Endothelial cell of hepatic sinusoid (primary cell): ENCODE data around the gene RSPO3.
"Not testable (repeated sequence)": the region's sequence is repeated elsewhere in the genome, so short reads cannot be mapped to it uniquely, and the experiment has no call there.

Source experiments
- in situ Hi-C: cut with HindIII; loops from 2 replicates; pipeline ENCODE4 v1.10.0; 2017; ENCODE audit warnings: low sequenced_read_pairs

RSPO3 gene, protein sequence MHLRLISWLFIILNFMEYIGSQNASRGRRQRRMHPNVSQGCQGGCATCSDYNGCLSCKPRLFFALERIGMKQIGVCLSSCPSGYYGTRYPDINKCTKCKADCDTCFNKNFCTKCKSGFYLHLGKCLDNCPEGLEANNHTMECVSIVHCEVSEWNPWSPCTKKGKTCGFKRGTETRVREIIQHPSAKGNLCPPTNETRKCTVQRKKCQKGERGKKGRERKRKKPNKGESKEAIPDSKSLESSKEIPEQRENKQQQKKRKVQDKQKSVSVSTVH

DNA sequence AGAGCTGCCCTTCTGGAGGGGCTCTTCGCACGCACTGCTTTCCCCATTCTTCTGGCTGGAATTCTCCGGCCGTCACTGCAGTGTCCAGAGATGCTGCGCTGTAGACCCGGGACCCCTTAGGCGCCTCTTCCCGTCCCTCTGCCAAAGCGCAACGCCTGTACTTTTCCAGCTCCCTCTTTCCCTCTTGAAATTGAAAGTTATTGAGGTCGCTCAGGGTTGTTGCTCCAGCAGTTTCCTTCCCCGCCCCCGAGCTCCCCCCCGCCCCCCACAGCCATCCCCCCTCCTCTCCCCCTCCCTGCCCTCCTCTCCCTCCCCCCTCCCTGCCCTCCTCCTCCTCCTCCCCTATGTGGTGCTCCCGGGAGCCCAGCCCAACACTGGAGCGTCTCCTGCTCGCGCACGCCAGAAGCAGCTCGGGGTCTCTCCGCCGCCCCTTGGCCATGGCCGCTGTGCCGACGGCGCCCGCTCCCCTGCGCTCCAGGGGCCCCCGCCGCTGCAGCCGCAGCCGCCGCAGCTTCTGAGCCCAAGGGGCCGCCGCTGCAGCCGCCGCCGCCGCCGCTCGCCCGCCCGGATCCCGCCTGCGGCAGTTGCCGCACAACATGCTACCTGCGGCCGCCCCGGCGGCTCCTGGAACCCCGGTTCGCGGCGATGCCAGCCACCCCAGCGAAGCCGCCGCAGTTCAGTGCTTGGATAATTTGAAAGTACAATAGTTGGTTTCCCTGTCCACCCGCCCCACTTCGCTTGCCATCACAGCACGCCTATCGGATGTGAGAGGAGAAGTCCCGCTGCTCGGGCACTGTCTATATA, at the start of gene RSPO3:
RSPO3 (plus strand) TSS at position 374 of the 804 bp plus-strand sequence. CDS start 522 bp downstream, outside the sequence.
- in situ Hi-C loops: no loop called here

DNA sequence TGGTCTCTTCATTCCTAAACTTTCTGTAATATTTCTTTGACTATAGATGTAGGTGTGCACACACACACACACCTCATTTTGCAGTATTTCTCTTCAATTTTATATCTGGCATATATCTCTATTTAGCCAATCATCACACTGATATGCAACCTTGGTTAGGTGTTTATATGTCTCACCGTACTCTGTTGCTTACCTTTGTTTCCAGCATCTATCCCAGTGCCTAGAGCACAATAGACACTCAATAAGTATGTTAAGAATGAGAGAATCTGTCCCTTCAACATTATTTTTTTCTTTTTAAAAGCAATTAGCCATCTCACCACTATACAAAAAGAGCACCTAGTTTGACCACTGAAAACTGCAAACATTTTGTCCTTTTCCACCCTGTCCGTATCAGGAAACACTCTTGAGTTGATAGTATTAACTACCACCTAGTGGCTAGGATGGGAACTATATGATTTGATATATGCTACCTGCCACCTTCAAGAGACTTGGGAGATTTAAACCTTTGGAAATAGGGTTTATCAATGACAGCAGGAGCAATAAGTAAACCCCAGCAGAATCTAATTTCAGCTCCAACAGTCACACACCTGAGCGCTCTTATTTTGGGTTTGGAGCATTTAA, 48.7 kb upstream of the RSPO3 start:
- in situ Hi-C loops: loop anchor here (10.0 kb wide), 1 partner anchor 265 kb away; no protein-coding TSS in a partner anchor

DNA sequence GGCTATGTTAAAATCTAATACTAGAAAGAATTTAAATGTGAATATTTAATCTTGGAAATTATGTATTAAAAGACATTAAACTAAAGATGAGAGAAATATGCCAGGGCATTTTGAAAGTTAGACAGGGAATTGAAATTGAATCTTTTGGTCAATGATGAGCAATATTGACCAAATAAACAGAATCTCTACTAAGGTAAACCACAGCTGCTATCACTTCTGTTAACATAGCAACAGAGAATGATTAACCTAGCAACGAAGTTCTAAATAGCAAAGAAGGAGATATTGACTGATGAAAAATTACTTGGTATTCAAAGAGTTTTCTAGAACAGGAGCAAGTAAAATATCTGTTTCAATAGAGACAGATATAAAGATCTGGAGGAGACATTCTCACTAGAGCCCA, 45.2 kb upstream of the RSPO3 start:
- in situ Hi-C loops: no loop called here

DNA sequence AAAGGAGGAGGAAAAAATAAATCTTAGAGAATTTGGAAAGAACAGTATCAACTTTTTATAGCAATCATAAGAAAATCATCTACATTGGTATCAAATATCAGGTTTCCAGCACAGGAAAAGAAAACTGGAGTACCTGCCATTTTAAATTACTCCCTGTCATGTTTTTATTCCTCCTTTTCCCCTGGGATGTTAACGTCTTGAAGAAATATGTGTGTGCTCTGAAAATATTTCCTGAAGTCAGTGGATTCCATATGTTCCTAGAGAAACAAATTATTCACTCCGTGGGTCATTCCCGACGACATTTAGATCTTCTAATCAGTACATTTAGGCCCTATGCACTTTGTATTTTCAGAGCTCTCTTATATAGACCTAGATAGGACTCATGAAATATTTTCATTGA, 42.0 kb upstream of the RSPO3 start:
- in situ Hi-C loops: no loop called here

DNA sequence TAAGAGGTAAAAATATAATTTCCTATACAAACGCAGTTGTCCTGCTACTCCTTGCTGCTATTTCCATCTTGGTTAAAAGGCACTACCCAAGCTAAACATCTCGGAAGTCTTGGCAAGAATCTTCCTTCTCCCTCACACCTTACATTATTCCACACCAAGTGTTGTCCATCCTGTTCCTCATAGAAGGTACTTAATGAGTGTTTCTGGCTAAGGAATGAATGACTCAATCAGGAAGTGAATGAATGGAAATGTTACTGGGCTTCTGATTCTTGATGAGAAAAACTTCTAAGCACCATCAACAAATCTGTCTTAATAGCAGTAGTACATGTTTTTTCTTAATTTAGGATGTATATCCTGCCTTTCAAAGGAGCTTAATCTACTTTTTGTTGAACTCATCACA, 40.6 kb upstream of the RSPO3 start:
- in situ Hi-C loops: no loop called here

DNA sequence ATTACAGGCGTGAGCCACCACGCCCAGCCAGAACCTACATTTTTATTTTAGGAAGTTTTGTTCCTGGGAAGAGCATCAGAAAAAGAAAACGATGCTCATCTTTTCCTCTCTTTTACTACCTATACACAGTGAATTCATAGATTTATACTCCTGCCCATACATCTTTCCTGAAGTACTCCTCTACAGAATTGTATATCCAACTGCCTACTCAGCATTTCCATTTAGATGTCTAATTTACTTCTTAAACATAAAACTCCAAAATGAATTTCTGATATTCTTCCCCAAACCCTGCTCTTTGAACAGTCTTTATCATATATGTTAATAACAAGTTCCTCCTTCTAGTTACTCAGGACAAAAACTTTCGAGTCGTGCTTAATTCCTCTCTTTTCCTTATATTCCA, 39.8 kb upstream of the RSPO3 start:
- in situ Hi-C loops: no loop called here

DNA sequence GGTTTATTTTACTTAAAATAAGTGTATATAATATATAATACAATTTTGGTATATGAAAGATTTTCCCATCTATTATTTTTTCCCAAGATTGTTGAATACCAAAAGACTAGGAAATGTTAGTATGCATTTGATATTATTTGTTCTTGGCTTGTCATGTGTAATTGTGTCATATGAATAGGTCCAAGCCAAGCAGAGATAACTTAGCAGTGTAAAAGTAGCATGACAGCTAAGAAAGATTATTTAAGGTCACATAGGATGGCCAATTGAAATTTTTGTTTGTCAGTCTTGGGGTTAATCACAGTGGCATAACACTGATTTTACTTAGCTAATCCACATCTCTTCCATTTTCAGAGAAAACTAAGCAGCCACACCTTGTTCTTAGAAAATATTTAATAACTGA, 38.8 kb upstream of the RSPO3 start:
- in situ Hi-C loops: no loop called here

DNA sequence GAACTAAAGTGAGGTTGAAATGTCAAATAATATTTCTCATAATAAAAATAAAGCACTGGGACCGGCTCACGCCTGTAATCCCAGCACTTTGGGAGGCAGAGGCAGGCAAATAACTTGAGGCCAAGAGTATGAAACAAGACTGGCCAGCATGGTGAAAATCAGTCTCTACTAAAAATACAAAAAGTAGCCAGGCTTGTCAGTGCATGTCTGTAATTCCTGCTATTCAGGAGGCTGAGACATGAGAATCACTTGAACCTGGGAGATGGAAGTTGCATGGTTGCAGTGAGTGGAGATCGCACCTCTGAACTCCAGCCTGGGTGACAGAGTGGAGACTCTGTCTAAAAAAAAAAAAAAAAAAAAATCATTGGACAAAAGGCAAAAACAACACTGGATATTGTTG, 38.4 kb upstream of the RSPO3 start:
- in situ Hi-C loops: no loop called here

DNA sequence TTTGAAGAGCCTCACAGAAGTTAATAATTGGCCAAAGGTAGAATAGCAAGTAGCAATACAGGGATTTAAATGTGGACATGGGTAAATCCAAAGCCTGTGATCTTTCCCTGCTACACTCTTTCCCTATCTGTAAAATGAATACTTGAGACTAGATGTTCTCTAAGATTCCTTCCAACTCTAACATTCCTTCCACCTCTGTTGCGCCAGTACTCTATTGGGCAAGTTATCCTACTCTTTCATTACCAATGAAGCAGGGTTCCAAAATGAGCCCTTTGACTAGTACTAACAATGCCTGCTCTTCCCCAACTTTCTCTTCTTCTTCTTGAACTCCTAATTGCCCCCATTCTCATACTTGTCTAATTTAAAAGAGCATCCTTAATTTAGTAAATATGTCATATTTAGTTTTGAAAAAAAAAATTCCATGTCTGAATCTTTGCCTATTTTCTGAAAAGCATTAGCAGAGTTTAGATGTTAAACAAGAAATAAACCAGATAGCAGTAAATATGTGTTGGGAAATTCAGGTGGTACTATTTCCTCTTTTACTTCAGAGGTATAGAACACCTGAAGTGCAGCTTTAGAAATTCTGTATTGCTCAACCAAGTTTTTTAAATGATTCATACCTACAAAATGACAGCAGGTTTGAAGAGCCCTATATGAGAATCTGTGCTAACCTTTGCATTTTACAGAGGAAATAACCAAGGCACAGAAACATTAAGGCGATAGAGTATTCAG, 35.1 kb upstream of the RSPO3 start:
- in situ Hi-C loops: no loop called here

DNA sequence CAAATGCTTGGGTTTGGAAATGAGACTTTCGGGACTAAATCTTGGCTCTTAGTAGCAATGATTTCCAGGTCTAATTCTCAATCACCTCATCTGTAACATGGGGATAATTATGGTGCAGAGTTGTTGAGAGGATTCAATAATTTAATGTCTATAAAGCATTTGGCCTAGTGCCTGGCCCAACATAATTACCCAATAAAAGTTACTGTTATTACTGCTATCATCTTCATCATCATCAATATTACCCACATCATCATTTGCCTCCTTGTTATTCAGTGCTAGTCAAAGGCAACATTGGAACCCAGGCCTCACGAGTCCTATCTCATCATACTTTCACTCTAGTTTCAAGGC, 34.5 kb upstream of the RSPO3 start:
- in situ Hi-C loops: no loop called here

DNA sequence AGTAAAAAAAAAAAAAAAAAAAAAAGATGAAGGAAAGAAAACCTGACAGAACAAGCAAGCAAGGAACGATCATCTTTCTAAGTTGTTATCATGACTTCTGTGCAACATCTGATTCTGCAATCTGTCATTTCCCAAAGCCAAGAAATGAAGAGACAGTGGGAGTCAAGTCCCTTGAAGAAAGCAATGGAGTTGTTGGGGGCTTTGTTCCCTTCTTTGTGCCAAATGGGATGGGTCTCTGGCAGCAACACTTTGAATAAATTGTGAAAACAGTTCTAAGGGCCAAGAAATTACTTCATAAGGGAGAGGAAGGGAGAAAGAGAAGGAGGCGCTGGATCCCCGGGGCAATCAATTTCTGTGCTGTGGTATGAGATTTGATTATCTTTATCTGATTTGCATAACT, 33.3 kb upstream of the RSPO3 start:
- in situ Hi-C loops: no loop called here

DNA sequence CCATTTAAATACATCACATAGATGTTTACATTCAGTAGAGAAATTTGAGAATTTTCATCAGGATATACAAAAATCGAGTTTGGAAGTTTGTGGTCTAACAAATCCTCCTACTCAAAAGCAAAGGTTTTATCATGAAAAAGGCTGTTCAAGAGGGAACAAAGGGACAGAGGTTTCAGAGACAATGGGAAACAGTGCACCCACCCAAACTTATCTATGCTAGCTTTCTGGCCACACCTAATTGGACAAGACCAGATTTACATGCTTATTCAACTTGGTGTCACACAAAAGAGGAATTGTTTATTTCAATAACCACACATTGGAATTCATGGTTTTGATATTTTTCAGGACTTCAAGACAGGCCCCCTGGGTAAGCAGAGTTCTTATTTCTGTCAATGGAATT, 28.4 kb upstream of the RSPO3 start:
- in situ Hi-C loops: no loop called here

DNA sequence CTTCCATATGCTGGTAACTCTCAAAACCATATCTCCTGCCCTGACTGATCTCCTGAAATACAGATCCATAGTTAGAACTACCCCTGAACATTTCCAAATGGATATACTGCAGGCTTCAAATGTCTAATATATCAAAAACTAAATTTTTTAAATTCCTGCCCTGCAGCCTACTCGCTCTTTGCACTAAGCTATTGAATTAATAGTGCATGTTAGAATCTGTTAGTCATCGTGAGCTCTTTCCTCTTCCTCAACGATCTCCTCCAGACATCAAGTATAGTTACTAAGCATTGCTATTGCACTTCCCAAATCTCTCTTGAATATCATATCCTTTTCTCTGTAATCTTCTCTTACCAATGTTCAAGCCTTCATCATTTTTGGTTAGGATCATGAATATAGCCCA, 26.0 kb upstream of the RSPO3 start:
- in situ Hi-C loops: no loop called here

DNA sequence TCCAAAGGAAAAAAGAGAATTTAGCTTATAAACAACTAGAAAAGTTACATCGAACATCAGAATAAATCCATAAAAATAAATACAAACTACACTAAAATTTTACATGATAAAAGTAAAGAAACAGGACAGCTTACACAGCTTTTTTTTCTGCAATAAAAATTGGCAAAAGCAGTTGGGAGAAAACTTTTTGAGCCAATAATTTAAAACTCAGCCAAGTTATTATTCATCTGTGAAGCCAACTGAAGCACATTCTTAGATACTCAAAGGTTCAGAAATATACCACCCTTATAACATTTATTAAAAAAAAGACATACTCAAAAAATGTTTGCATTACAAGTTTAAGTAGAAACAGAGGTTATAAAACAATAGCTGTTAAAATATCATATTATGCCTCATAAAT, 23.7 kb upstream of the RSPO3 start:
- in situ Hi-C loops: no loop called here

DNA sequence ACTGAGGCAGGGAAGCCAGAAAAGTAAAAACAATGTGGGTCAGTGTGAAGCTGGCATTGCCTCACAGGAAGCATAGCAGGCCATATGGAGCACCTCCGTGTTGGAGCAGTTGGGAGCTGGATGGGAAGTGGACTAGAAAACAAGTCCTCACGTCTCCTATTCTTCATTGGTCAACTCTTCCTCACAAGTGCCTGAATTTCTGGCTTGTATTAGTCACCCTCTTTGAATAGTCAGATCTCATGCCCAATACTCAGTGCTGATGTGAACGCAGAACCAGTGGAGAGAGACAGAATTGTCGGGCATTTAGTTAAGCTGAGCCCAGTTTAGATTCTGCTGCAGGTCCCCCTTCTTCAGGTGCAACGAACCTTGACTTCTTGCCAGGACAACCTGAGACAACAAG, 22.3 kb upstream of the RSPO3 start:
- in situ Hi-C loops: no loop called here

DNA sequence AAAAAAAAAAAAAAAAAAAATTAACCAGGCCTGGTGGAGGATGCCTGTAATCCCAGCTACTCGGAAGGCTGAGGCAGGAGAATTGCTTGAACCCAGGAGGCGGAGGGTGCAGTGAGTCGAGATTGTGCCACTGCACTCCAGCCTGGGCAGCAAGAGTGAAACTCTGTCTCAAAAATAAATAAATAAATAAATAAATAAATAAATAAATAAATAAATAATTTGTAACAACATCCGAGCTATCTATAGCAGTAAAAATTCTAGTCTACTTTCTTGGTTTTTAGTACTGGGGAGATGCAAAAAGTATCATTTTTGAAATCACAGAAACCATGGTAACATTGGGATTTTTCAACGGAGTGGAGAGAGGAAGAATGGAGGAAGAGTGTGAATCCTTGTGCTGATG, 21.0 kb upstream of the RSPO3 start:
- in situ Hi-C loops: not testable (repeated sequence)

DNA sequence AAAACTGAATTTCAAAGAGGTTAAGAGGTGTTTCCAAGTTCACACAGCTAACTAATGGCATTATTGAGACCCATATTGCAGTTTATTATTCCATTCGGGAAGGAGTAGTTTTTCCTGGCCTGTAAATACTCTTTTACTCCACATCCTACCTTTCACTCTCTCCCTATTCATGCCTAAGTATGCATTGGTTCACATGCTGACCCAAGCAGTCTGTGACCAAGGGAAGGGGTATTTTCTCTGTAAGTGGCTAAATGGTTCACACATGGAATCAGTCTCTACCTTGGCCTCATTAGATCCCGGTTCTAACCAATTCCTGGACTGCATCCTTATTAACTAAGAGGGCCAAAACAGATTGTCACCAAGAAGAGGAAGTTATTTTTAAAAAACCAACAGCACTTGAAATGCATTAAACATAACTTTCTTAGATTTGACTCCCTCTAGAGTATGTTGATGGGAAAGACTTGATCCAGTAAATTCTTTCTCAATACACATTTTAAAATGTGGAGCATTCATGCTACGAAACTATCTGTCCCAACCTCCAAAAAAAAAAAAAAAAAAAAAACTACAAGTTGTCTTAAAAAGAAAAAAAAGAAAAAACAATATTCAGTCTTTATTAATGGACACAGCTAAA, 17.8 kb upstream of the RSPO3 start:
- in situ Hi-C loops: no loop called here

DNA sequence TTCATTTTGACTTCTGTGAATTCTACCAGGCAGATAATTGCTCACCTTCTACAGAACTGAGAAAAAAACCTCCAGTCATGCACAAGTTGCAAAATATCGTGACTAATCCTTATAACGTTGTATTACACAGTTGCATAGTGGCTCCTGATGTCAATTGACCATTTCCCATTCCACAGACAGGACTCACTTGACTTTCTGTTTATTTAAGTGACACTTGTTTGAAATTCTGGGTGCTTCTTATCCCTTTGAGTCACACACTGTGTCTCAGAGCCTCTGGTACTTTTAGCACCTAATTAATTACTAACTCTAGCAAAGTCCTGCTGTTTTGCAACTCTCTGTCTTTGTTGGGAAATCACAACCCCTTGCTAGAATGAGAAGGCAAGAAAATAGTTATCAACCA, 16.2 kb upstream of the RSPO3 start:
- in situ Hi-C loops: no loop called here

DNA sequence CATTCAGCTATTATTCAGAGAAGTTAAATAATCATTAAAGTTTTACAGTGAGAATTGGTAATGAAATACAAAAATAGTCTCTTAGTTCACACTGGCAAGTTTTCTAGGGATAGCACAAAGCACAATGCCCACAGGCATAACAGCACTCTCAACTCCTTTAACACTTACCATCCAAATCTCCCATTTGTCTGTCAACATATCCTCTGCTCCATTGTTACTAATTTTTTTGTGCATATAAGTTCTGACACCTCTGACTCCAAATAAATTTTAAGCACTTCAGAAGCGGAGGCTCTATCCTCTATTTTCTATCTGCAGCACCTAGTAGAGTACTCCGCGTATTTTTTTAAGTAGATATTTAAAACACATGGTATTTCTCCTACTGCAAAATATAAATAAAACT, 15.6 kb upstream of the RSPO3 start:
- in situ Hi-C loops: no loop called here

DNA sequence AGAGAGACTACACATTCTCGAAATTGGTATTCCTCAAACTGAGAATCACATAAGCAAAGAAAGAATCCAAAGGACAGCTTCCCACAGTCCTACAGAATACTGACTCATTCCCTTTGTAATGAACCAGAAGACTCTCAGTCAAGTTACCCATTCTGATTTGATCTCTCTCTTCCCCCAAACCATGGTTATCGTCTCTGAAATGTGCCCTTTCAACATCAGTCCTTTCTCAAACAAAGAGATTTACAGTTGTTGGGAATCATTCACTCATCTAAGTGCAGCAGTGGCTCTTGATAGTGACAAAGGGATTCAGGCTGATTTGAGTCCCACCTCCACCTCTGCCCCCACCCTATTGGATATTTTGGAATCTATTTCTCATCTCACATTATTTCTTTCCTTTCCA, 15.0 kb upstream of the RSPO3 start:
- in situ Hi-C loops: no loop called here

DNA sequence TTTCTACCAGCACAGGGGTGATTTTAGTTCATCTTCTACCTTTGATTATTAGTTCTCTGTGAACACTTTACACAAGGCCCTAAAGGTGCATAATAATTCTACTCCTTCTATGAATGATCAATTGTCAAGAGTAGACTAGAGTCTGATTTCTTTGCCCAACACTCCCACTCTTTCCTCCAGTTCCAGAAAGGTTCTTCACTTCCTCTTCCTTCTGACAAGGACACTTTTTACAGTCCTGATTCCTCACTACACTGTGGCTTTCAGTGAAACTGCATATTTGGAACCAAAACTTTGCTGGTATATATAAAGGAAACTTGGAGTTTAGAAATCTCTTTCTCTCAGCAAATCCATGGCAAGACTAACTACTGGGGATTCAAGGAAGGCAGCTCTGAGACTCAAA, 10.6 kb upstream of the RSPO3 start:
- in situ Hi-C loops: no loop called here
